GM18508 (cell line): ENCODE data around the gene TMIE.
"Not testable (repeated sequence)": the region's sequence is repeated elsewhere in the genome, so short reads cannot be mapped to it uniquely, and the experiment has no call there.

Experiments
- ATAC-seq: cut with Tn5 transposase; IDR thresholded peaks from one replicate; pipeline ENCODE4 v1.9.1; 2021; ENCODE audit warnings: moderate number of reproducible peaks; ENCODE audit not compliant: insufficient read depth, unreplicated experiment

TMIE gene

DNA sequence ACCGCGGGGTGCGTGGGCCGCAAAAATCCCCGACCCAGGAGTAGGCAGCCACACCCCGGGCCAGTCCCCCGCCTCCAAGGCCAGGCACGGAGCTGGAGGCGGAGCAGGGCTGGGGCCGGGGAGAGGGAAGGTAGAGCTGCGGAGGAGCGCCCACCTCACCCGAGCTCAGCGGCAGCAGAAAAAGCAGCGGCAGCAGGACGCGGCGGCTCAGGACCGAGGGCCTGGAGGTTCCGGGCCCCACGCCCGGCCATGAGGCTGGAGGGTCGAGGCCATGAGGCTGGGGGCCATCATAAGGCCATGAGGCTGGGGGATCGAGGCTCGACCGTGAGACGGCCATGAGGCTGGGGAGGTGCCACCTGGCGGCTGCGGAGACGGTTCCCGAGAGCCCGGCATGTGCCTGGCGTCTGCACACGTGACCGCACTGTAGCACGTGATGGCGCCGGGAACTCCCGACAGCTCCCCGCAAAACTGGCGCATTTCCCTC lies 49.4 kb downstream of the TMIE start:
- ATAC-seq = no peak

DNA sequence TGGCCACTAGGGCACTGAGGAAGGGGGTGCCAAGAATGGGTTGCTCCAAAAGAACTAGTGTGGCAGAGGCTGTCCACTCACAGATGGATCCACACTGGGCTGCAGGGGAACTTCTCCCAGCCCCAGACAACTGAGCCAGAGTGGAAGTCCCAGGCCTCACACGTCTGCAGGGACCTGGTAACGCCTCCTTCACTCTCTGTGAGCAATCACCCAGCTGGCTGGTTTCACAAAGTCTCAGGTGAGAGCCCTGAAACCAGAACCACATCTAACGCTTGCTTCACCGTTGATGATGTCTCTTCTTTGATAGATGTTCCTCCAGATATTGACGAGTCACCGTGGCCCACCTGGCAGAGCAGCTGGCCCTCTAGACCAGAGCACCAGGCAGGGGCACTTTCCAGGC lies 51.9 kb downstream of the TMIE start:
- ATAC-seq = not testable (repeated sequence)

DNA sequence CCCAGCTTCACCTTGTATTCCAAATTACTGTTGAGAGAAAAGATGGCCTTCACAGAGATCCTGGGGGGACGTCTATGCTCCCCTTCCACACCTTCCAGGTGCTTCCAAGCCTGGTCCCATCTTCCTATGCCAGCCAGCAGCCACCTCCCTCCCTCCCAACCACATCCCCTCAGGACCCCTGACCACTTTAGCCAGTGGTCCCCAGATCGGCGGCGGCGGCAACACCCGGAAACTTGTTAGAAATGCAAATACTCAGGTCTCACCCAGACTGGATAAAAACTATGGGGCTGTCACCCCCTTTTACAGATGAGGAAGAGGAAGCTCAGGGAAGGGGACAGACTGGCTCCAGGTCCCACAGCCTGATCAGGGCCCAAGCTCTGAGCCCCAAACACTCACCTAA lies 54.5 kb downstream of the TMIE start:
- ATAC-seq = no peak

DNA sequence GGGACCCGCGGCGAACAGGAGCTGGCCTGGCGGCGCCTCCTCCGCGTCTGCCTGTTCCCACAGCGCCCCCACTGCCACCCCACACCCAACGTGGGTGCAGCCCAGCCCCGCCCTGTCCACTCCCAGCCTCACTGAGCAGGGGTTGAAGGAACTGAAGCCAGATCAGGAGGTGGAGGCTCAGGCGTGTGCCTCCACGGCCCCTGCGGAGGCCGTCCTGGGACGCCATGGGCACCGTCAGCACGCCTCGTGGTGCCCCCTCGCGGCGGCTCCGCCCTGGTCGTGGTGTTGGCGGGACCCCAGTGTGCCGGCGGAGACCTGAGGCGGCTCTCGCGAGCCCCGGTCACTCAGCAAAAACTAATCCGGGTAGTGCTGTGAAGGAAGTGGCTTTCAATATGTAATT lies 55.5 kb downstream of the TMIE start:
- no peak for ATAC-seq

DNA sequence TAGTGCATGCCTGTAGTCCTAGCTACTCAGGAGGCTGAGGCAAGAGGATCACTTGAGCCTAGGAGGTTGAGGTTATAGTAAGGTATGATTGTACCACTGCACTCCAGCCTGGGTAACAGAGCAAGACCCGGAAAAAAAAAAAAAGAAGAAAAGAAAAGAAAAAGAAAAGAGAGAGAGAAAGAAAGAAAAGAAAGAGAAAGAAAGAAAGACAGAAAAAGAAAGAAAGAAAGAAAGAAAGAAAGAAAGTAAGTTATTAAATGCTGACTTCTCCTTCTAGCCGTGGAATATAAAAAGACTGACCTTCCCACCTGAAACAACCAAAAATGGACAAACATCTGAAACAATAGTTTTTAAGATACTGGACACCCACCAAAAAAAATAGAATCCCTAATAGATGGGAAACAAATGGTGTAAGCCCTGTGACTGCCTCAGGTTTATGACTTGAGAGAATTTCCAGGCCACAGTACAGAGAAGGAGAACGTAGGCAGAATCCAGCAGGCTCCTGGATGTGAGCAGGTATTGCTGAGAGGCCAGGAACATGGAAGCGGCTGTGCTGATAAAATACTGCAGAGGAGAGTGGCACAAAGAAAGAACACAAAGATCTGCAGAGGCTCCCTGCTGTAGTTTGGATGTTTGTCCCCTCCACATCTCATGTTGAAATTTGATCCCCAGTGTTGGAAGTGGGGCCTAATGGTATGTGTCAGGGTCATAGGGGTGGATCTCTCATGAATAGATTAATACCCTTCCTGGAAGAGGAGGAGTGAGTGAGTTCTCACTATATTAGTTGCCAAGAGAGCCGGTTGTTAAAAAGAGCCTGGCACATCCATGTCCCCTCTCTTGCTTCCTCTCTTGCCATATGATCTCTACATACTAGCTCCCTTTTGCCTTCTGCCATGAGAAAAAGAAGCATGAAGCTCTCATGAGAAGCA lies 58.3 kb downstream of the TMIE start:
- no peak for ATAC-seq
